Activated CD4-positive, alpha-beta memory T cell treated with anti-CD3 and anti-CD28 coated beads for 36 hours (primary cell): ENCODE results near the gene ANKRD23. TPM values are rescaled to one million over a fixed set of nuclear protein-coding genes. Genes with fewer than 3 reads are reported as not detected.
A peak's percentile ranks its signal among the peaks of the same experiment; 100 is the strongest.

Experiments used
- CTCF ChIA-PET: fragments of 350-600 bp; sonication (Branson Sonifier 250); formaldehyde crosslinking; loops from one replicate; lab custom pipeline; 2021; ENCODE audit warnings: antibody characterized with exemption, inconsistent platforms; lab: Charles Lee
- POLR2A ChIA-PET: fragments of 350-600 bp; sonication (Branson Sonifier 250); formaldehyde crosslinking; loops from one replicate; lab custom pipeline; 2021; ENCODE audit warnings: antibody characterized with exemption; lab: Charles Lee
- DNase-seq: peaks from one replicate; pipeline ENCODE4 v3.0.0-alpha.2; 2020
- H3K27ac Mint-ChIP-seq: one replicate; pipeline ENCODE4 v1.8.0; 2021; ENCODE audit warnings: mixed read lengths
- H3K27me3 Mint-ChIP-seq: one replicate; pipeline ENCODE4 v1.8.0; 2021; ENCODE audit warnings: mixed read lengths
- H3K36me3 Mint-ChIP-seq: one replicate; pipeline ENCODE4 v1.8.0; 2021; ENCODE audit warnings: mixed read lengths
- H3K4me1 Mint-ChIP-seq: one replicate; pipeline ENCODE4 v1.8.0; 2021; ENCODE audit warnings: low read depth, mixed read lengths
- H3K4me3 Mint-ChIP-seq: one replicate; pipeline ENCODE4 v1.8.0; 2021; ENCODE audit warnings: mild to moderate bottlenecking, mixed read lengths
- H3K9me3 Mint-ChIP-seq: one replicate; pipeline ENCODE4 v1.8.0; 2021; ENCODE audit warnings: mixed read lengths
- intact Hi-C: fragments of 100-400 bp; cut with micrococcal nuclease; formaldehyde crosslinking; loops from one replicate; pipeline ENCODE4 v1.15.1; 2023
- total RNA-seq, 2 experiments: library from RNA; stranded (reverse); gene quantifications; one replicate each; pipeline ENCODE4 v1.2.3, GENCODE V29; 2021

ANKRD23 gene
- total RNA-seq, 2 experiments from 2014 or later, result 5.8 to 7.6 TPM

DNA sequence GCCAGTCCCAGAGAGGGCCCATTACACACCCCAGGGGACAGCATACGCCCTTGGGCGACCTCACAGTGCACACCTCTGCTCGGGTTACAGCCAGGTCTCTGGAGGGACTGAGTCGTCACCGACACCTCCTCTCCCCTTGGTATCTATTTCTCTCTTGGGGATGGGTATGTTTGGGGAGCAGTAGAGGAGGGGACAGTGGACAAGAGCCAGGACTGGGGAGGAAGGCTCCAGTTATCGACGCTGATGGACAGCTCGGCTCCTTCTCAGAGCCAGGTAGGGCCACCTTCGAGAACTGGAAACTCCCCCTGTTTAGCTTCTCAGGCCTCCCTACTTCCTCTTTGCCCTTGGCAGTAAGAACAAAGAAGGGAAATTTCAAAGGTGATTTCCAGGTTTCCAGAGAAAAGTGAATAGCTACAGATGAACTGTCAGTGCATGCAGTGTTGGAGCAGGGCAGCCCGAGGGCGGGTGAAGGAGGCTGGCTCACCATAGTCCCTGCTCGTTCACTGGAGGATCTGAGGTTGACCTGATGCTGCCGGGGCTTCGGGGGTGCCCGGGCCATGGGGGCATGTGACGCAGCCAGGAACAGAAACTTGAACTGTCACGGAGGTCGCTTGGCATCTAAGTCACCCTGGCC lies 30.5 kb upstream of the ANKRD23 start:
- ChIA-PET CTCF (interaction anchor here (1.1 to 8.3 kb wide), 5 partner anchors 16 to 125 kb away, joined by 3 to 72 read pairs (median 3); partner anchors contain the start of gene ANKRD39), POLR2A (interaction anchor here (0.6 to 1.4 kb wide), 2 partner anchors 16 to 549 kb away, joined by 3 to 4 read pairs; partner anchors contain the start of gene ITPRIPL1)
- no peaks in the 10 kb centered on the region for H3K9me3 Mint-ChIP-seq
- peaks cover 2% of the 10 kb centered on the region for H3K27me3 Mint-ChIP-seq
- peak overlapping the region; percentile 69 for H3K27ac Mint-ChIP-seq
- intact Hi-C loops, result loop anchor here (2.0 to 5.0 kb wide), 2 partner anchors 16 to 38 kb away; partner anchors contain the start of gene ANKRD39
- peak; percentile 51 for DNase-seq
- no peaks in the 10 kb centered on the region for H3K36me3 Mint-ChIP-seq
- H3K4me3 Mint-ChIP-seq, result no peak overlapping the region
- H3K4me1 Mint-ChIP-seq, result peaks cover 47% of the 10 kb centered on the region

GRCh38 chr2:96873651-96874096 lies 29.9 kb upstream of the ANKRD23 start:
- Mint-ChIP-seq H3K4me3 (no peak overlapping the region), H3K27me3 (peaks cover 2% of the 10 kb centered on the region), H3K4me1 (peaks cover 47% of the 10 kb centered on the region), H3K9me3 (no peaks in the 10 kb centered on the region), H3K36me3 (no peaks in the 10 kb centered on the region), H3K27ac (no peak overlapping the region)
- intact Hi-C loops, result loop anchor here (2.0 to 5.0 kb wide), 2 partner anchors 15 to 39 kb away; partner anchors contain the start of gene ANKRD39
- no peak for DNase-seq
- CTCF ChIA-PET, result interaction anchor here (0.9 to 8.3 kb wide), 5 partner anchors 16 to 238 kb away, joined by 3 to 72 read pairs (median 3); partner anchors contain the start of gene ANKRD39
- POLR2A ChIA-PET, result interaction anchor here (0.6 kb wide), 1 partner anchor 548 kb away, joined by 3 read pairs; the partner anchor contains the start of gene ITPRIPL1

DNA sequence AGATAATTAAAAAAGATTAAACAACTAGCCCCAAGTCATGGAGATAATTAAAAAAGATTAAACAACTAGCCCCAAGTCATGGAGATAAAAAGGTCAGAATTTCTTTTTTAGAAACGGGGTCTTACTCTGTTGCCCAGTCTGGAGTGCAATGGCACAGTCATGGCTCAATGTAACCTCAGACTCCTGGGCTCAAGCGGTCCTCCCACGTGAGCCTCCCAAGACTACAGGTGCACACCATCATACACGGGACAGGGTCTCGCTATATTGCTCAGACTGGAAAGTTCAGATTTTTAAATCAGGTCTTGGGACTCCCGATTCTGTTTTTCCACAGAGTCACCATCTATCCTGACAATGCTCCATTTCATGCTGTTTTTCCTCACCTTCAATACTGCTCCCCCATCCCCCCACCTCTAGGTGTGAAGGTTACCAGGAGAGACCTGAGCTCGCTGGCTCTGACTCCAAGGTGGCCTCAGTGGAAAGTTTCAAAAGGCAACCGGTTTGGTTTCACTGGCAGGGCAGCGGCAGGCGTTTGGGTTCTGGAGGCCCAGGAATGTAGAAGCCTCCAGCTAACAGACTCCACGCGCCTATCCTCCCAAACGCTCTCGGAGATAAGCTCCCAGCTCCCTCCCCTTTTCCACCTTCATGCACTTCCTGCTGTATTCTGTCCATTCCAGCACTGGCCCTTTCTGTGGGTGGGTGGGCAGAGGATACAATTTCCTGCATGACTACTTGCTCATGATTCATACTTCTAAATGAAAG lies 28.9 kb upstream of the ANKRD23 start:
- Mint-ChIP-seq H3K4me1 (peaks cover 47% of the 10 kb centered on the region), H3K9me3 (no peaks in the 10 kb centered on the region), H3K27me3 (peaks cover 2% of the 10 kb centered on the region), H3K36me3 (no peaks in the 10 kb centered on the region), H3K27ac (peak overlapping the region; percentile 28), H3K4me3 (no peak overlapping the region)
- intact Hi-C loops, result loop anchor here (5.0 kb wide), 1 partner anchor 40 kb away; no protein-coding TSS in a partner anchor
- DNase-seq, result peak; percentile 31
- ChIA-PET CTCF (interaction anchor here (0.9 to 8.3 kb wide), 5 partner anchors 15 to 239 kb away, joined by 3 to 72 read pairs (median 8); partner anchors contain the start of gene ANKRD39), POLR2A (no interaction called here)

DNA sequence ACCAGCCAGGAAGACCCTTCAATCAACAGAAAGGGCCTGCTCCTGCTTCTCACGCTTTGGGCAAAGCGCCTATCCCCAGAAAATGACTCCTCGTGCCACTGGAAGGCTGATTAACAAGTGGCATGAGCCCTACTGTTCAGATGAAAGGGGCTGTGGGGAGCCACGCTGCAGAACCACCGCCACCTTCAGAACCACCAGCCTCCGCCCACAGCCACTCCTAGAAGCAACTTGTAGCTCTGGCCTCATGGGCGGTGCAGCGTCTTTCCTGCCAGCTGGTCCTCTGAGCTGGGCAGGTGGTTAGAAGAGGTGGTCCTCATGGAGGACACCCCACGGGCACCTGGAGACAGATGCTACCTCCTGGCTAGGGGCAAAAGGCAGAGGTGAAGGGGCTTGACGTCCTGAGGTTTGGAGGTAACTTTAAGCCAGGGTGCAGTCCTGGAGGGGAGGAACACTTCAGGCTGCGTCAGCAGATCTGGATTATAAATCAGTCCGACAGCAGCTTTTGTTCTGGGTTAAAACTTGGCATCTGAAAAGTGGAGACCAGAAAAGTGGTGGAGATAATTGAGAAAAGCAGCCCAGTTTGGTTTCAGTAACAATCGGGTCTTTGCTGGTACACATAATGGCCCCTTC lies 26.9 kb upstream of the ANKRD23 start:
- peak overlapping the region; percentile 49 for H3K27ac Mint-ChIP-seq
- H3K36me3 Mint-ChIP-seq, result no peaks in the 10 kb centered on the region
- CTCF ChIA-PET, result interaction anchor here (1.2 to 8.3 kb wide), 4 partner anchors 13 to 243 kb away, joined by 3 to 72 read pairs (median 9); partner anchors contain the start of genes ANKRD36 and ANKRD39
- intact Hi-C loops, result loop anchor here (2.0 to 5.0 kb wide), 2 partner anchors 42 to 92 kb away; no protein-coding TSS in a partner anchor
- H3K27me3 Mint-ChIP-seq, result peaks cover 2% of the 10 kb centered on the region
- no peaks in the 10 kb centered on the region for H3K9me3 Mint-ChIP-seq
- H3K4me1 Mint-ChIP-seq, result peaks cover 52% of the 10 kb centered on the region
- POLR2A ChIA-PET, result interaction anchor here (1.3 kb wide), 1 partner anchor 13 kb away, joined by 6 read pairs; the partner anchor contains the start of gene ANKRD39
- peak; percentile 75 for DNase-seq
- H3K4me3 Mint-ChIP-seq, result peak overlapping the region; percentile 74

DNA sequence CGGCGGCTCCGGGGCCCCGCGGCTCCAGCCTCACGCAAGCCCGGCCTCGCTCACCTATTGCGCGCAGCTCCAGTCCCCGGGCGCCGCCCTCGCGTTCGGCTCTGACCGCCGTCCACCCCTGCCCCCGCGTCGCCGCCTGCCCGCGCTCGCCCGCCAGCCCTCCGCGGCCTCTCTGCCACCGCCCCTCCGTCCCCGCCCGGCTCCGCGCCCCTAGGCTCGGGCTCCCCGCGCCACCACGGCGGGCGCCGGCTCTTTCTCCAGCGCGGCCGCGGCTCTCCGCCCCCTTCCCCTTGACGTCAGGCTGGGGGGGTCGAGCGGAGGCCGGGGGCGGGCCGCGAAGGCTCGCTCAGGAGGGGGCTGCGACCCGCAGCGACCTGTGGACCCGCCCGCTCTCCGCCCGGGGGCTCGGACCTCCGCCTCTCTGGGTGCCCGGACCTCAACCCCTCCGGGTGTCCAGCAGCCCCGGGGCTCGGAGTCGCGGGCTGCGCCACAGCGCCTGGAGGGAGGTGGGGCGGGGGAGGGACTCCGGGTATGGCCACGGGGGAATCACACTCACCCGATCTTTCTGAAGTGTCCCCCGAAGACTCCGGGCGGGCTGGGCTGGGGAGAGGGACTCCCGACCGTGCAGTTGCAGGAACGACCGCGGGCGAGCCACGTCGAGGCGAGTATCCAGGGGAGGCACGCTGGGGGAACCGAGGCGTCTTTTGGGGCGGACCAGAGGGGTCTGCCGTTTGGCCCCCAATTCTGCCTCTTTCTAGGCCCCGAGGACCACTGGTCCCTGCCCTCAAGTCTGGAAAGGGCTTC lies 26.2 kb upstream of the ANKRD23 start, which contains the start of gene SEMA4C:
SEMA4C (minus strand) TSS at position 259 of the 804 bp plus-strand sequence. CDS start 2,194 bp downstream, outside the sequence.
- Mint-ChIP-seq H3K9me3 (no peaks in the 10 kb centered on the region), H3K4me3 (peak within 1 kb of the TSS; percentile 74), H3K36me3 (peaks cover 3% of the 10 kb centered on the region), H3K27me3 (peaks cover 2% of the 10 kb centered on the region), H3K4me1 (peaks cover 48% of the 10 kb centered on the region), H3K27ac (peak within 1 kb of the TSS; percentile 54)
- POLR2A ChIA-PET, result interaction anchor here (1.3 to 2.1 kb wide), 2 partner anchors 12 kb away, joined by 6 to 21 read pairs; partner anchors contain the start of gene ANKRD39
- peak; percentile 51 for DNase-seq
- CTCF ChIA-PET, result interaction anchor here (1.2 to 8.3 kb wide), 7 partner anchors 10 to 243 kb away, joined by 3 to 72 read pairs (median 7); partner anchors contain the start of genes ANKRD36 and ANKRD39
- intact Hi-C loops, result loop anchor here (2.0 to 5.0 kb wide), 2 partner anchors 42 to 93 kb away; no protein-coding TSS in a partner anchor

DNA sequence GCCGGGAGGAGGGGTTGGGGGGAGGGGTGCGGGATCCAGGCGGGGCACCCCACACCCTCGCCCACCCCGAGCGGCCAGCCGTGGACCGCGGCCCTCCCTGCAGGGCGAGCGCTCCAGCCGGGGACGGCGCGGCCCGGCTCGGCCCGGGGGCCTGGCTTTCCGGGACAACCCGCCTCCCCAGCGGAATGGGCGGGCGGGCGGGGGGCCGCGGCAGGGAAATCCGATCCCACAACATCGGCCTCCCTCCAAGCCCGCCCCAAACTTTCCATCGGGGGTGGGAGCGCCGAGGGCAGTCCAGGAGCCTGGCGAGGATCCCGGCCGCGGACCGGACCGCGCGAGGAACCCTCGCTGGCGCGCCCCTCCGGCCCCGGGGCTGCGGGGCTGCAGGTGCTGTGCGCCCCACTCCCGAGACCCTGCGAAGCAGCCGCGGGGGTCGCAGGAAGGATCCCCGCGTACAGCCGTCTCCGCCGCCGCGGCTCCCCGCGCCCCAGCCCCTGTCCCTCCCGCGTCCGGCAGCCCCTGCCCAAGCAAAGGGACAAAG lies 25.5 kb upstream of the ANKRD23 start:
- ChIA-PET CTCF (interaction anchor here (0.7 to 8.3 kb wide), 10 partner anchors 9 to 96 kb away, joined by 3 to 72 read pairs (median 4); partner anchors contain the start of gene ANKRD39), POLR2A (interaction anchor here (2.1 kb wide), 1 partner anchor 12 kb away, joined by 21 read pairs; the partner anchor contains the start of gene ANKRD39)
- intact Hi-C loops, result no loop called here
- Mint-ChIP-seq H3K27me3 (peaks cover 2% of the 10 kb centered on the region), H3K9me3 (no peaks in the 10 kb centered on the region), H3K27ac (no peak overlapping the region), H3K4me1 (peaks cover 41% of the 10 kb centered on the region), H3K4me3 (peak overlapping the region; percentile 58), H3K36me3 (peaks cover 7% of the 10 kb centered on the region)
- DNase-seq, result peak; percentile 30

DNA sequence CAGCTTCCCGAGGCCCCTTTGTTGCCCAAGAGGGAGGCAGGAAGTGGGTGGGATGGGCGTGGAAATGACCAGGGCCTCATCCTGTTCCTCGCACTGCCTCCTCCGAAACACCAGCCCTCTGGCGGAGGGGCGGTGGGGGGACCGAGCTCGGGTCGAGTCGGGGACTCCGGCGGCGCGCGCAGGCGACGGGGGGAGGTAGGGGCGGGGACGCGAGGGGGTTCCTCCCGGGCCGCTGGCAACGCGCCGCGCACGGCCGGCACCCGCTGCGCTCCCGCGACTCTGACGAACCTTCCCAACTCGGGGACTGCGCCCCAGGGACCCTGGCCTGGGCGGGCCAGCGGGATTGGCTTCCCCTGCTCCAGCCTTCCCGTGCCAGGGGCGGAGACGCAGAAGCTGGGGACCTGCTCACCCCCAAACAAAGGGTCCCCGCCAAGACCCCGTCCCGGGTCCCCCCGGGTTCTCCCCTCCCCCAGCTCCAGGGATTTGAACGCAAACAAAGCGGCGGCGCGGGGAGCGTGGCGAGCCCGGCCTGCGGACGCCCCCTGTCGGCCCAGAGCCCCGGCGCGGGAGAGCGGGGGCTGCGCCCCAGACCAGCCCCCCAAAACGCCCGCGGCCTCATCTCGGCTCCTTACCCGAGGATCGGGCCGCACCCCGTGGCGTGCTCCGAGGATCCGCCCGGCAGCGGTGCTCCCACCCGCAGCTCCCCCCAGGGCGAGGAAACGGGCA lies 24.9 kb upstream of the ANKRD23 start:
- POLR2A ChIA-PET, result interaction anchor here (2.1 kb wide), 1 partner anchor 11 kb away, joined by 21 read pairs; the partner anchor contains the start of gene ANKRD39
- CTCF ChIA-PET, result interaction anchor here (0.7 to 8.3 kb wide), 12 partner anchors 8 to 97 kb away, joined by 3 to 72 read pairs (median 4); partner anchors contain the start of gene ANKRD39
- peaks cover 2% of the 10 kb centered on the region for H3K27me3 Mint-ChIP-seq
- peaks cover 7% of the 10 kb centered on the region for H3K36me3 Mint-ChIP-seq
- H3K4me1 Mint-ChIP-seq, result peaks cover 35% of the 10 kb centered on the region
- peak overlapping the region; percentile 76 for H3K27ac Mint-ChIP-seq
- no peaks in the 10 kb centered on the region for H3K9me3 Mint-ChIP-seq
- peak; percentile 81 for DNase-seq
- peak overlapping the region; percentile 79 for H3K4me3 Mint-ChIP-seq
- intact Hi-C loops, result no loop called here

GRCh38 chr2:96867756-96868554 lies 24.1 kb upstream of the ANKRD23 start:
- H3K27me3 Mint-ChIP-seq, result peaks cover 2% of the 10 kb centered on the region
- CTCF ChIA-PET, result interaction anchor here (0.9 to 8.3 kb wide), 11 partner anchors 8 to 87 kb away, joined by 3 to 72 read pairs (median 4); partner anchors contain the start of gene ANKRD39
- POLR2A ChIA-PET, result interaction anchor here (2.1 kb wide), 1 partner anchor 10 kb away, joined by 21 read pairs; the partner anchor contains the start of gene ANKRD39
- peak overlapping the region; percentile 76 for H3K27ac Mint-ChIP-seq
- peak overlapping the region; percentile 79 for H3K4me3 Mint-ChIP-seq
- DNase-seq, result no peak
- intact Hi-C loops, result no loop called here
- H3K9me3 Mint-ChIP-seq, result no peaks in the 10 kb centered on the region
- peaks cover 12% of the 10 kb centered on the region for H3K36me3 Mint-ChIP-seq
- H3K4me1 Mint-ChIP-seq, result peaks cover 28% of the 10 kb centered on the region
